HepG2 (cell line): ENCODE data around the gene UCK2. TPM values are rescaled to one million over a fixed set of nuclear protein-coding genes. Genes with fewer than 3 reads are reported as not detected.

Source experiments
- KMT2B ChIP-seq: IDR thresholded peaks from 2 replicates; pipeline ENCODE4 v1.6.1; 2016; ENCODE audit warnings: missing genetic modification reagents, missing compliant biosample characterization
- NFE2L1 ChIP-seq: sonication (generic); formaldehyde crosslinking; IDR thresholded peaks from 2 replicates; pipeline ENCODE4 v1.4.0; 2020; ENCODE audit warnings: missing genetic modification reagents, mild to moderate bottlenecking, borderline replicate concordance
- NFE2L2 ChIP-seq: fragments of 150-350 bp; IDR thresholded peaks from 2 replicates; pipeline ENCODE4 v1.6.1; 2014; ENCODE audit warnings: low read length
- SIX4 ChIP-seq: sonication (generic); formaldehyde crosslinking; IDR thresholded peaks from 2 replicates; pipeline ENCODE4 v1.4.0; 2020; ENCODE audit warnings: missing genetic modification reagents
- SP2 ChIP-seq: sonication (generic); formaldehyde crosslinking; IDR thresholded peaks from 2 replicates; pipeline ENCODE4 v1.5.1; 2020; ENCODE audit warnings: mild to moderate bottlenecking, missing genetic modification reagents
- SRY ChIP-seq: sonication (generic); formaldehyde crosslinking; IDR thresholded peaks from 2 replicates; pipeline ENCODE4 v1.8.0; 2022; ENCODE audit warnings: mild to moderate bottlenecking, missing genetic modification reagents
- ZBTB7B ChIP-seq: sonication (generic); formaldehyde crosslinking; IDR thresholded peaks from 2 replicates; pipeline ENCODE4 v1.4.0; 2020; ENCODE audit warnings: missing genetic modification reagents
- ZNF260 ChIP-seq: sonication (generic); formaldehyde crosslinking; IDR thresholded peaks from 2 replicates; pipeline ENCODE4 v1.4.0; 2020; ENCODE audit warnings: missing genetic modification reagents, low read depth, mild to moderate bottlenecking, borderline replicate concordance
- ZNF441 ChIP-seq: sonication (generic); formaldehyde crosslinking; IDR thresholded peaks from 2 replicates; pipeline ENCODE4 v1.7.0; 2021; ENCODE audit warnings: missing genetic modification reagents, borderline replicate concordance
- ZNF556 ChIP-seq: sonication (generic); formaldehyde crosslinking; IDR thresholded peaks from 2 replicates; pipeline ENCODE4 v1.4.0; 2020; ENCODE audit warnings: mild to moderate bottlenecking, missing genetic modification reagents, borderline replicate concordance
- ZNF562 ChIP-seq: sonication (generic); formaldehyde crosslinking; IDR thresholded peaks from 2 replicates; pipeline ENCODE4 v1.8.0; 2022; ENCODE audit warnings: missing genetic modification reagents, borderline replicate concordance
- polyA plus RNA-seq, 8 experiments: library from polyadenylated mRNA; depleted of rRNA in 3 of 8; stranded (reverse) in 7 of 8; unstranded in 1 of 8; fragments of >200 nt; fragmentation: Illumina TruSeq in 4 of 8; extraction: Trizol in 4 of 8; gene quantifications; 2 replicates each; pipeline versions ENCODE4 v1.2.1 to v1.2.3, GENCODE V29; 2011 to 2016; ENCODE audit warnings: low read depth in 4 of 8, missing spikeins in 1 of 8, mixed read lengths in 1 of 8; ENCODE audit not compliant: insufficient read depth in 1 of 8
- total RNA-seq, 5 experiments: library from RNA; depleted of rRNA; stranded (reverse); fragments of >200 nt; fragmentation: Illumina TruSeq; extraction: Trizol; gene quantifications; 2 replicates each; pipeline ENCODE4 v1.2.3, GENCODE V29; 2016; ENCODE audit warnings: low read depth in 1 of 5
- TF ChIP-seq, protein P1 (sequence below): sonication (generic); formaldehyde crosslinking; IDR thresholded peaks from 2 replicates; pipeline ENCODE4 v1.5.0; 2020; ENCODE audit warnings: mild to moderate bottlenecking, missing genetic modification reagents
- TF ChIP-seq, protein P2 (sequence below): IDR thresholded peaks from 2 replicates; pipeline ENCODE4 v1.6.1; 2012; ENCODE audit warnings: low read length, improper control_type of control experiment
- TF ChIP-seq, protein P3 (sequence below): sonication (generic); formaldehyde crosslinking; IDR thresholded peaks from 2 replicates; pipeline ENCODE4 v1.4.0; 2020; ENCODE audit warnings: missing genetic modification reagents, borderline replicate concordance

UCK2 gene
- total and polyA plus RNA-seq, 2 of the 13 experiments (the other 11 are each of a cell fraction or from before 2014, with no cell fraction given) = 64.3 to 78.0 TPM

DNA sequence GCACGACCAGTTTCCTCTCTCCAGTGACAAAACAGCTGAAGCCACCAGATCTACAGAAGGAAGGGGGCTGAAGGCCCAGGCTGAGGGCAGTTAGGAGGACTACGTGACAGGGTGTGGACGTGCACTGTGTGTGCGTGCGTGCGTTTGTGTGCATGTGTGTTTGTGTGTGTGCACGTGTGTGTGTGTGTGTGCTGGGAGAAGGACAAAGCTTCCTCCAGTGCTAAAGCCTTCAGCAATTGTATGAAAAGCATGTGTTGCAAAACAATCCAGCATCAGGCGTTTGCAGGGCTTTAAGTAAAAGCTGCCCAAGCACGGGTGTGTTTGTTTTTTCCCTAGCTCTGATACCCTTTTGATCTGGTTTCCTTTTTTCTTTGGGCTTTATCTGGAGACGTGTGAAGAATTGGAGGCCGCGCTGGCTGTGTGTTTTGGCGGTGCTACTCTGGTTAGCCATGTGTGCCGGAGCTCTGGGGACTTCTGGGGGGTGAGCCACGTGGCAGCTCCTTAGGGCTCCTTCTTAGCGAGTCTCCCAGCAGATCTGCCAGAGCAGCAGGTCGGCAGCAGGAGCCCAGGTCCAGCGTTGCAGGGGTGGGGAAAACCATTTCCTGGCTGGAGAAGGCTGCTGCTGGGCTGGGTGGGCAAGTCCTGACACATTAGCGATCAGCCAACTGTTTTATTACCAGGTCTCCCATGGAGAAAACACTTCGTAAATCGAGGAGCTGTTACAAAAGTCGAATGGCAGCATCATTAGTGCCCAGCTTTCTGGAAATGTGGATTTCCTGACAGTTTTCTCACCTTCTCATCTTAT is 73.4 kb downstream of the UCK2 start (continued):
- TF ChIP-seq ZNF562 (CRISPR knock-in tag) (no peak), SP2 (CRISPR knock-in tag) (no peak), ZNF441 (CRISPR knock-in tag) (no peak), KMT2B (CRISPR knock-in tag) (no peak), ZBTB7B (no peak), SRY (no peak), ZNF260 (CRISPR knock-in tag) (no peak), SIX4 (no peak), NFE2L2 (no peak), NFE2L1 (CRISPR knock-in tag) (no peak), ZNF556 (CRISPR knock-in tag) (no peak)
- TF ChIP-seq, protein P1, sequence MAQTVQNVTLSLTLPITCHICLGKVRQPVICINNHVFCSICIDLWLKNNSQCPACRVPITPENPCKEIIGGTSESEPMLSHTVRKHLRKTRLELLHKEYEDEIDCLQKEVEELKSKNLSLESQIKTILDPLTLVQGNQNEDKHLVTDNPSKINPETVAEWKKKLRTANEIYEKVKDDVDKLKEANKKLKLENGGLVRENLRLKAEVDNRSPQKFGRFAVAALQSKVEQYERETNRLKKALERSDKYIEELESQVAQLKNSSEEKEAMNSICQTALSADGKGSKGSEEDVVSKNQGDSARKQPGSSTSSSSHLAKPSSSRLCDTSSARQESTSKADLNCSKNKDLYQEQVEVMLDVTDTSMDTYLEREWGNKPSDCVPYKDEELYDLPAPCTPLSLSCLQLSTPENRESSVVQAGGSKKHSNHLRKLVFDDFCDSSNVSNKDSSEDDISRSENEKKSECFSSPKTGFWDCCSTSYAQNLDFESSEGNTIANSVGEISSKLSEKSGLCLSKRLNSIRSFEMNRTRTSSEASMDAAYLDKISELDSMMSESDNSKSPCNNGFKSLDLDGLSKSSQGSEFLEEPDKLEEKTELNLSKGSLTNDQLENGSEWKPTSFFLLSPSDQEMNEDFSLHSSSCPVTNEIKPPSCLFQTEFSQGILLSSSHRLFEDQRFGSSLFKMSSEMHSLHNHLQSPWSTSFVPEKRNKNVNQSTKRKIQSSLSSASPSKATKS (CRISPR knock-in tag) = no peak
- TF ChIP-seq, protein P2, sequence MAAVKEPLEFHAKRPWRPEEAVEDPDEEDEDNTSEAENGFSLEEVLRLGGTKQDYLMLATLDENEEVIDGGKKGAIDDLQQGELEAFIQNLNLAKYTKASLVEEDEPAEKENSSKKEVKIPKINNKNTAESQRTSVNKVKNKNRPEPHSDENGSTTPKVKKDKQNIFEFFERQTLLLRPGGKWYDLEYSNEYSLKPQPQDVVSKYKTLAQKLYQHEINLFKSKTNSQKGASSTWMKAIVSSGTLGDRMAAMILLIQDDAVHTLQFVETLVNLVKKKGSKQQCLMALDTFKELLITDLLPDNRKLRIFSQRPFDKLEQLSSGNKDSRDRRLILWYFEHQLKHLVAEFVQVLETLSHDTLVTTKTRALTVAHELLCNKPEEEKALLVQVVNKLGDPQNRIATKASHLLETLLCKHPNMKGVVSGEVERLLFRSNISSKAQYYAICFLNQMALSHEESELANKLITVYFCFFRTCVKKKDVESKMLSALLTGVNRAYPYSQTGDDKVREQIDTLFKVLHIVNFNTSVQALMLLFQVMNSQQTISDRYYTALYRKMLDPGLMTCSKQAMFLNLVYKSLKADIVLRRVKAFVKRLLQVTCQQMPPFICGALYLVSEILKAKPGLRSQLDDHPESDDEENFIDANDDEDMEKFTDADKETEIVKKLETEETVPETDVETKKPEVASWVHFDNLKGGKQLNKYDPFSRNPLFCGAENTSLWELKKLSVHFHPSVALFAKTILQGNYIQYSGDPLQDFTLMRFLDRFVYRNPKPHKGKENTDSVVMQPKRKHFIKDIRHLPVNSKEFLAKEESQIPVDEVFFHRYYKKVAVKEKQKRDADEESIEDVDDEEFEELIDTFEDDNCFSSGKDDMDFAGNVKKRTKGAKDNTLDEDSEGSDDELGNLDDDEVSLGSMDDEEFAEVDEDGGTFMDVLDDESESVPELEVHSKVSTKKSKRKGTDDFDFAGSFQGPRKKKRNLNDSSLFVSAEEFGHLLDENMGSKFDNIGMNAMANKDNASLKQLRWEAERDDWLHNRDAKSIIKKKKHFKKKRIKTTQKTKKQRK = no peak
- TF ChIP-seq, protein P3, sequence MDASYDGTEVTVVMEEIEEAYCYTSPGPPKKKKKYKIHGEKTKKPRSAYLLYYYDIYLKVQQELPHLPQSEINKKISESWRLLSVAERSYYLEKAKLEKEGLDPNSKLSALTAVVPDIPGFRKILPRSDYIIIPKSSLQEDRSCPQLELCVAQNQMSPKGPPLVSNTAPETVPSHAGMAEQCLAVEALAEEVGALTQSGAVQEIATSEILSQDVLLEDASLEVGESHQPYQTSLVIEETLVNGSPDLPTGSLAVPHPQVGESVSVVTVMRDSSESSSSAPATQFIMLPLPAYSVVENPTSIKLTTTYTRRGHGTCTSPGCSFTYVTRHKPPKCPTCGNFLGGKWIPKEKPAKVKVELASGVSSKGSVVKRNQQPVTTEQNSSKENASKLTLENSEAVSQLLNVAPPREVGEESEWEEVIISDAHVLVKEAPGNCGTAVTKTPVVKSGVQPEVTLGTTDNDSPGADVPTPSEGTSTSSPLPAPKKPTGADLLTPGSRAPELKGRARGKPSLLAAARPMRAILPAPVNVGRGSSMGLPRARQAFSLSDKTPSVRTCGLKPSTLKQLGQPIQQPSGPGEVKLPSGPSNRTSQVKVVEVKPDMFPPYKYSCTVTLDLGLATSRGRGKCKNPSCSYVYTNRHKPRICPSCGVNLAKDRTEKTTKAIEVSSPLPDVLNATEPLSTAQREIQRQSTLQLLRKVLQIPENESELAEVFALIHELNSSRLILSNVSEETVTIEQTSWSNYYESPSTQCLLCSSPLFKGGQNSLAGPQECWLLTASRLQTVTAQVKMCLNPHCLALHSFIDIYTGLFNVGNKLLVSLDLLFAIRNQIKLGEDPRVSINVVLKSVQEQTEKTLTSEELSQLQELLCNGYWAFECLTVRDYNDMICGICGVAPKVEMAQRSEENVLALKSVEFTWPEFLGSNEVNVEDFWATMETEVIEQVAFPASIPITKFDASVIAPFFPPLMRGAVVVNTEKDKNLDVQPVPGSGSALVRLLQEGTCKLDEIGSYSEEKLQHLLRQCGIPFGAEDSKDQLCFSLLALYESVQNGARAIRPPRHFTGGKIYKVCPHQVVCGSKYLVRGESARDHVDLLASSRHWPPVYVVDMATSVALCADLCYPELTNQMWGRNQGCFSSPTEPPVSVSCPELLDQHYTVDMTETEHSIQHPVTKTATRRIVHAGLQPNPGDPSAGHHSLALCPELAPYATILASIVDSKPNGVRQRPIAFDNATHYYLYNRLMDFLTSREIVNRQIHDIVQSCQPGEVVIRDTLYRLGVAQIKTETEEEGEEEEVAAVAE (CRISPR knock-in tag) = no peak
